Spleen (tissue), 7 donors: ENCODE measurements around the gene EYA2.

ENCODE experiments used
- CTCF ChIP-seq, 11 experiments: fragments of 200-600 bp in 7 of 11; fragments of 450-650 bp in 4 of 11; sonication (generic) in 4 of 11; IDR thresholded peaks in 8 of 11; conservative IDR thresholded peaks in 3 of 11; 1 replicate in 7 of 11; 2 replicates in 4 of 11; pipeline versions ENCODE4 v1.4.0 to v1.8.0; 2016 to 2021; ENCODE audit warnings: antibody characterized with exemption in 11 of 11, inconsistent platforms in 4 of 11, mild to moderate bottlenecking in 1 of 11
- POLR2A ChIP-seq, 3 donors: fragments of 450-650 bp; IDR thresholded peaks; one replicate each; pipeline ENCODE4 v1.5.1; 2017; ENCODE audit warnings: antibody characterized with exemption in 3 of 3, mild to moderate bottlenecking in 1 of 3
- POLR2AphosphoS5 ChIP-seq, 3 donors: sonication (generic); formaldehyde crosslinking; IDR thresholded peaks; one replicate each; pipeline ENCODE4 v1.5.1; 2017; ENCODE audit warnings: antibody characterized with exemption in 3 of 3
- donor health status: DM: no; HTN: no; CAD: no; lungs with moderate emphysema.
- donor health status: DM: no; HTN: no; CAD: no.
- donor health status: DM: no; HTN: no; CAD: no.

- TF ChIP-seq CTCF (IDR thresholded peaks at IDR 0.05 in 8 of 11, conservative IDR thresholded peaks at IDR 0.05 in 3 of 11) (no peak), POLR2AphosphoS5 (IDR thresholded peaks at IDR 0.05) (no peak), POLR2A (IDR thresholded peaks at IDR 0.05) (no peak)
Observed at GRCh38 chr20:47187450-47188195, 293.0 kb downstream of the EYA2 start.
